Kidney (tissue), 14 donors: Measurements from ENCODE around the gene CYSTM1. TPM values are rescaled to one million over a fixed set of nuclear protein-coding genes. Genes with fewer than 3 reads are reported as not detected.
"Not testable (repeated sequence)": the region's sequence is repeated elsewhere in the genome, so short reads cannot be mapped to it uniquely, and the experiment has no call there.

Experiments
- DNase-seq, 5 donors: peaks; one replicate each; pipeline ENCODE4 v3.0.0-alpha.2; 2013 to 2020
- FAIRE-seq: peaks from 2 replicates; lab custom pipeline; 2012; peaks lifted over from hg19 to GRCh38; lab: Jason Lieb, UNC
- H3K27ac ChIP-seq, 2 donors: one replicate each; pipeline ENCODE4 v1.7.0; 2013; ENCODE audit warnings: low read depth in 2 of 2, low read length in 2 of 2, inconsistent platforms in 1 of 2
- H3K27me3 ChIP-seq: one replicate; pipeline ENCODE4 v1.7.1; 2013; ENCODE audit warnings: low read length, inconsistent platforms; ENCODE audit not compliant: control insufficient read depth, insufficient read depth
- H3K36me3 ChIP-seq, 3 donors: one replicate each; pipeline versions ENCODE4 v1.7.0 to v1.7.1; 2013; ENCODE audit warnings: low read length in 3 of 3, control low read depth in 1 of 3, inconsistent platforms in 1 of 3; ENCODE audit not compliant: insufficient read depth in 3 of 3, control insufficient read depth in 2 of 3
- H3K4me1 ChIP-seq, 3 donors: one replicate each; pipeline versions ENCODE4 v1.7.0 to v1.7.1; 2013; ENCODE audit warnings: low read length in 3 of 3, inconsistent platforms in 1 of 3, low read depth in 1 of 3; ENCODE audit not compliant: control insufficient read depth in 2 of 3, insufficient read depth in 2 of 3
- H3K4me3 ChIP-seq, 3 donors: one replicate each; pipeline versions ENCODE4 v1.7.0 to v1.8.1; 2013; ENCODE audit warnings: low read length in 3 of 3, control low read depth in 1 of 3, inconsistent platforms in 1 of 3
- H3K9ac ChIP-seq, 3 donors: one replicate each; pipeline versions ENCODE4 v1.7.0 to v1.7.1; 2013; ENCODE audit warnings: low read length in 3 of 3, control low read depth in 1 of 3, inconsistent platforms in 1 of 3
- H3K9me3 ChIP-seq, 3 donors: one replicate each; pipeline versions ENCODE4 v1.7.0 to v1.7.1; 2013; ENCODE audit warnings: low read length in 3 of 3, control low read depth in 1 of 3, inconsistent platforms in 1 of 3; ENCODE audit not compliant: control insufficient read depth in 2 of 3, insufficient read depth in 1 of 3
- CTCF ChIP-seq: IDR thresholded peaks from 3 replicates; pipeline ENCODE4 v1.5.1; 2012; ENCODE audit warnings: mild to moderate bottlenecking, moderate library complexity, borderline replicate concordance; ENCODE audit not compliant: insufficient read depth; ENCODE audit errors: extremely low read depth
- intact Hi-C: fragments of 100-400 bp; cut with DNase I; formaldehyde crosslinking; loops from one replicate; pipeline ENCODE4 v1.11.1; 2022
- polyA plus RNA-seq: library from polyadenylated mRNA; stranded (reverse); fragments of 350-450 nt; fragmentation: Illumina TruSeq; extraction: RNeasy Lipid Tissue Mini Kit (QIAGEN cat#74804); gene quantifications from one replicate; pipeline ENCODE4 v1.2.3, GENCODE V29; 2014; ENCODE audit warnings: low read depth, low replicate concordance; ENCODE audit not compliant: insufficient read depth
- total RNA-seq: library from RNA; stranded (reverse); fragmentation: NEBNext Ultra II Directional; extraction: Animal tissue kit (Norgen Biotek cat#: 25700); gene quantifications from one replicate; pipeline ENCODE4 v1.2.1, GENCODE V29; 2021
- donor health status: control.
- donor health status: control.
- donor health status: control.
- donor health status: control.
- donor health status: control.
- donor health status: DM: yes; HTN: yes; CAD: no.
- donor health status: Normal renal cell carcinoma (clear cell type).

The CYSTM1 gene
- total and polyA plus RNA-seq, 2 donors from 2014 or later = 157 to 485 TPM

GRCh38 chr5:140153255-140153654 lies 21.7 kb upstream of the CYSTM1 start:
- Histone ChIP-seq H3K4me1 (peaks cover 0 to 13% (median 2%) of the 10 kb centered on the region in 3 donors), H3K4me3 (no peak overlapping the region), H3K9me3 (no peaks in the 10 kb centered on the region), H3K36me3 (no peaks in the 10 kb centered on the region), H3K27ac (no peak overlapping the region), H3K9ac (no peak overlapping the region), H3K27me3 (peaks cover 3% of the 10 kb centered on the region)
- FAIRE-seq (no peak), DNase-seq (no peak)
- TF ChIP-seq CTCF = no peak
- intact Hi-C loops = no loop called here

- H3K4me3 ChIP-seq = no peak overlapping the region
- DNase-seq (no peak), FAIRE-seq (no peak)
- H3K27ac ChIP-seq = no peak overlapping the region
- intact Hi-C loops = no loop called here
- peaks cover 0 to 13% (median 2%) of the 10 kb centered on the region in 3 donors for H3K4me1 ChIP-seq
- TF ChIP-seq CTCF = no peak
- H3K9ac ChIP-seq = peak overlapping the region in 1 of 3 donors; percentile 18
- no peaks in the 10 kb centered on the region for H3K9me3 ChIP-seq
- peaks cover 3% of the 10 kb centered on the region for H3K27me3 ChIP-seq
- H3K36me3 ChIP-seq = no peaks in the 10 kb centered on the region
Measured at GRCh38 chr5:140153905-140154304, 21.1 kb upstream of the CYSTM1 start.

GRCh38 chr5:140154710-140155381 lies 20.1 kb upstream of the CYSTM1 start:
- H3K36me3 ChIP-seq, H3K4me3 ChIP-seq, H3K9me3 ChIP-seq, DNase-seq, H3K27me3 ChIP-seq, H3K9ac ChIP-seq, FAIRE-seq, H3K27ac ChIP-seq: not testable (repeated sequence)
- H3K4me1 ChIP-seq = peaks cover 0 to 13% (median 2%) of the 10 kb centered on the region in 3 donors
- intact Hi-C loops = loop anchor here (5.0 kb wide), 1 partner anchor 83 kb away; no protein-coding TSS in a partner anchor

GRCh38 chr5:140157032-140157781 lies 17.8 kb upstream of the CYSTM1 start:
- peak overlapping the region in 2 of 3 donors; percentile 24 to 38 for H3K9ac ChIP-seq
- no peaks in the 10 kb centered on the region for H3K36me3 ChIP-seq
- H3K27ac ChIP-seq = no peak overlapping the region
- intact Hi-C loops = loop anchor here (5.0 kb wide), 1 partner anchor 85 kb away; no protein-coding TSS in a partner anchor
- FAIRE-seq (no peak), DNase-seq (peak; percentile 91 to 96 (median 92))
- H3K4me3 ChIP-seq = peak overlapping the region; percentile 13 to 58 (median 41)
- TF ChIP-seq CTCF = peak; percentile 99
- peaks cover 3% of the 10 kb centered on the region for H3K27me3 ChIP-seq
- H3K9me3 ChIP-seq = no peaks in the 10 kb centered on the region
- peaks cover 0 to 8% (median 2%) of the 10 kb centered on the region in 3 donors for H3K4me1 ChIP-seq
